ENCODE measurements around the gene GLIS1.

The GLIS1 gene

DNA sequence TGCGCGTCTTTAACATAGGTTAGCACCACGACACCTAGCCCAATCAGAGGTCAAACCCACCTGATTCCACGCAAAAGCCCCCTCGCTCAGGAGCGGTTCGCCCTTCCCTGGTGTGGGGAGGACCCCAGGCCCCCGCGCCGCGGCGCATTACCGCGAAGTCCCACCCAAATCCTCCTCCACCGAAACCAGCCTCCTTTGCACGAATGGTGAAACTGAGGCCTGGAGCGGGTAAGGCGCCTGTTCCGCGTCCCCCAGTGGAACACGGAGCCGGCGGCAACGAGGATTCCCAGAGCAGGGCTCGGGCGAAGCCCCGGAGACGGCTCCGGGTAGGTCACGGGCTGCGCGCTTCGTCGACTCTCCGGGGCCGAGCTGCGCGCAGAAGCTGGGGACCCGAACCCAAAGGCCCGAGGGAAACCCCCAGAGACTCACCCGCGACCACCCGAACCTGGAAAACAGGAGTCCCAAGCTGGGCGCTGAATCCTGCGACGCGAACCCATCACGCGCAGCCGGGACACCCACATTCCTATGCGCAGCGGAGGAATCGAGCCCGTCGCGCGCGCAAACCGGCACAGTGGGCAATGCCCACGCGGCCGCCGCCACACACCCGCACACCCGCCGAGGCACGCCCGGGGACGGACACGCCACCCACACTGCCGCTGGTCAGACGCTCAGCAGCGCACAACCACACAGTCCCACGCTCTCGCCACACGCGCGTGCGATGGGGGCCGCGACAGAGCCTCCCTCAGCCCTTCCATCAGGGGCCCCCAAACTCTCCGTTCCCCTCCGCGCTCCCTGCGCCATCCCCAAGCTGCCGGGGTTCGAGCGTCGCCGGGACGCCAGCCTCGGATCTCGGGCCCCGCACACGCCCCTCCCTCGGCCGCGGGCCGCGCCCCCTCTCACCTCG lies 507 bp downstream of the GLIS1 start:
- H3K9me3 ChIP-seq (ENCODE audit: control insufficient read depth, insufficient read depth, low read length), result peaks cover 14% of the 10 kb centered on the region
- peak overlapping the region; percentile 57 for H3K4me3 ChIP-seq (ENCODE audit: low read length)
- peak overlapping the region; percentile 57 for H3K4me2 ChIP-seq (ENCODE audit: low read length)
- TF ChIP-seq, protein P1, sequence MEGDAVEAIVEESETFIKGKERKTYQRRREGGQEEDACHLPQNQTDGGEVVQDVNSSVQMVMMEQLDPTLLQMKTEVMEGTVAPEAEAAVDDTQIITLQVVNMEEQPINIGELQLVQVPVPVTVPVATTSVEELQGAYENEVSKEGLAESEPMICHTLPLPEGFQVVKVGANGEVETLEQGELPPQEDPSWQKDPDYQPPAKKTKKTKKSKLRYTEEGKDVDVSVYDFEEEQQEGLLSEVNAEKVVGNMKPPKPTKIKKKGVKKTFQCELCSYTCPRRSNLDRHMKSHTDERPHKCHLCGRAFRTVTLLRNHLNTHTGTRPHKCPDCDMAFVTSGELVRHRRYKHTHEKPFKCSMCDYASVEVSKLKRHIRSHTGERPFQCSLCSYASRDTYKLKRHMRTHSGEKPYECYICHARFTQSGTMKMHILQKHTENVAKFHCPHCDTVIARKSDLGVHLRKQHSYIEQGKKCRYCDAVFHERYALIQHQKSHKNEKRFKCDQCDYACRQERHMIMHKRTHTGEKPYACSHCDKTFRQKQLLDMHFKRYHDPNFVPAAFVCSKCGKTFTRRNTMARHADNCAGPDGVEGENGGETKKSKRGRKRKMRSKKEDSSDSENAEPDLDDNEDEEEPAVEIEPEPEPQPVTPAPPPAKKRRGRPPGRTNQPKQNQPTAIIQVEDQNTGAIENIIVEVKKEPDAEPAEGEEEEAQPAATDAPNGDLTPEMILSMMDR (IDR thresholded peaks at IDR 0.05; ENCODE audit: low read depth, low read length, poor library complexity, severe bottlenecking), result no peak
- TF ChIP-seq EZH2phosphoT487 (IDR thresholded peaks at IDR 0.05; ENCODE audit: borderline replicate concordance, low read length), result no peak
- H3K79me2 ChIP-seq (ENCODE audit: control insufficient read depth, low read length), result no peaks in the 10 kb centered on the region
- no peak overlapping the region for H3K27ac ChIP-seq (ENCODE audit: low read depth, low read length)
- H3F3A ChIP-seq (ENCODE audit: control insufficient read depth, insufficient read depth), result no peaks in the 10 kb centered on the region
- H3K9me2 ChIP-seq (replicated peaks; ENCODE audit: control insufficient read depth, low read length), result no peaks in the 10 kb centered on the region
- no peaks in the 10 kb centered on the region for H4K20me1 ChIP-seq (ENCODE audit: control insufficient read depth, insufficient read depth, low read depth, low read length)
- no peaks in the 10 kb centered on the region for H3K36me3 ChIP-seq (ENCODE audit: control insufficient read depth, low read length)
- H3K27me3 ChIP-seq (ENCODE audit: control insufficient read depth, low read length), result peaks cover 59% of the 10 kb centered on the region
- peaks cover 7% of the 10 kb centered on the region for H3K4me1 ChIP-seq (ENCODE audit: control insufficient read depth, low read length)

DNA sequence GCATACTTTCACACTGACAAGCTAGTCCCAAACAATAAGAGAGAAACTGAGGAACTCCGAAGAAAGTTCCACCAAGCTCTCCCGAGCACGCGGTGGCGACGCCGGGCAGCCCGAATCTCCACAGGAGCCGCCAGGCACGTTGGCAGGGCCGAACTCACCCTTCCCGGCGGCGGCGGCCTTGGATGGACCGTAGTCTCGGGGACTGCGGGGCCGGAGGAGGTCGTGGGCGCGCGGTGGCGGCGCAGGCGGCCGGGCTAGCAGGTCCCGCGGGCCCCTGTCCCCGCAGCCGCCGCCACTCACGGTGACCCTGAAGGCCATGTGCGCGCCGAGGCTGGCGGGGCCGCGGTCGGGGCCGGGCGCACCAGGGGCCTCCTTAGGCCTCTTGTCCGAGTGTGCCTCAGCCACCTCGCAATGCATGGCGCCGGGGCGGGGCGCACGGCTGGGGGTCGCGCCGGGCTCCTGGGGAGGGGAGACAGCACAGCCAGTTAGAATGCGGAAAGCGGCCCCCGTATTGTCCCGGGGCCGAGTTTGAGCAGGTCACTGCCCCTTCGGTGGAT lies 1.2 kb downstream of the GLIS1 start:
- no peak for TF ChIP-seq EZH2phosphoT487 (IDR thresholded peaks at IDR 0.05; ENCODE audit: borderline replicate concordance, low read length)
- TF ChIP-seq, protein P1 (IDR thresholded peaks at IDR 0.05; ENCODE audit: low read depth, low read length, poor library complexity, severe bottlenecking), result no peak
- Histone ChIP-seq H3K4me1 (ENCODE audit: control insufficient read depth, low read length) (peaks cover 7% of the 10 kb centered on the region), H3K4me3 (ENCODE audit: low read length) (no peak overlapping the region), H3K27me3 (ENCODE audit: control insufficient read depth, low read length) (peaks cover 55% of the 10 kb centered on the region), H3F3A (ENCODE audit: control insufficient read depth, insufficient read depth) (no peaks in the 10 kb centered on the region), H3K79me2 (ENCODE audit: control insufficient read depth, low read length) (no peaks in the 10 kb centered on the region), H3K9me3 (ENCODE audit: control insufficient read depth, insufficient read depth, low read length) (peaks cover 7% of the 10 kb centered on the region), H3K9me2 (replicated peaks; ENCODE audit: control insufficient read depth, low read length) (no peaks in the 10 kb centered on the region), H3K4me2 (ENCODE audit: low read length) (no peak overlapping the region), H4K20me1 (ENCODE audit: control insufficient read depth, insufficient read depth, low read depth, low read length) (no peaks in the 10 kb centered on the region), H3K27ac (ENCODE audit: low read depth, low read length) (no peak overlapping the region), H3K36me3 (ENCODE audit: control insufficient read depth, low read length) (no peaks in the 10 kb centered on the region)

DNA sequence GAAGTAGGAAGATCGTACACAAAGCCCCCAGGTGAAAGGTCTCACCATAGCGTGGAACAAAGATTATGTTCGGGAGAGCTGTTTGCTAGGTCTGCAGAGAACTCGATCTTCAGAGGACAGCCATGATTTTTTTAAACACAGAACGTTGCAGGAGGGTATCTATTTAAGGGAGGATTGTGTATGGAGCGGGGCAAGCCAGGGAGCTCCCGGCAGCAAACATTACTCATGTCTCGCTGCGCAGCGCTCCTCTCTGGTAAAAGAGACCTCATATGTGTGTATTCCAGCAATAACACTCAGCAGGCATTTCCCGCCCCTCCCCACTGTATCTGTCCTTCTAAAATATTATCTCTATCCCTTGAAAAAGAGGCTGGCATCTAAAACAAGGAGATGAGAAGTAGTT lies 2.7 kb downstream of the GLIS1 start:
- Histone ChIP-seq H3K27ac (ENCODE audit: low read depth, low read length) (no peak overlapping the region), H3K27me3 (ENCODE audit: control insufficient read depth, low read length) (peaks cover 59% of the 10 kb centered on the region), H4K20me1 (ENCODE audit: control insufficient read depth, insufficient read depth, low read depth, low read length) (no peaks in the 10 kb centered on the region)

More for the DNA sequence above, 2.7 kb downstream of the GLIS1 start:
- no peaks in the 10 kb centered on the region for H3K9me2 ChIP-seq (replicated peaks; ENCODE audit: control insufficient read depth, low read length)
- TF ChIP-seq, protein P1 (IDR thresholded peaks at IDR 0.05; ENCODE audit: low read depth, low read length, poor library complexity, severe bottlenecking), result no peak
- TF ChIP-seq EZH2phosphoT487 (IDR thresholded peaks at IDR 0.05; ENCODE audit: borderline replicate concordance, low read length), result no peak
- no peak overlapping the region for H3K4me3 ChIP-seq (ENCODE audit: low read length)
- H3K4me2 ChIP-seq (ENCODE audit: low read length), result no peak overlapping the region
- peaks cover 7% of the 10 kb centered on the region for H3K4me1 ChIP-seq (ENCODE audit: control insufficient read depth, low read length)
- no peaks in the 10 kb centered on the region for H3K9me3 ChIP-seq (ENCODE audit: control insufficient read depth, insufficient read depth, low read length)
- H3K79me2 ChIP-seq (ENCODE audit: control insufficient read depth, low read length), result no peaks in the 10 kb centered on the region
- no peaks in the 10 kb centered on the region for H3F3A ChIP-seq (ENCODE audit: control insufficient read depth, insufficient read depth)
- no peaks in the 10 kb centered on the region for H3K36me3 ChIP-seq (ENCODE audit: control insufficient read depth, low read length)

Measured in DOHH2 (cell line).